H1 (cell line): ENCODE data around the gene SGMS1.

ENCODE experiments used
- EP300 ChIP-seq, 2 experiments: IDR thresholded peaks; 1 replicate in 1 of 2; 2 replicates in 1 of 2; pipeline ENCODE4 v1.6.1; 2011 to 2012; ENCODE audit warnings: low read depth in 2 of 2, low read length in 2 of 2, mild to moderate bottlenecking in 2 of 2, borderline replicate concordance in 1 of 2, inconsistent platforms in 1 of 2, moderate library complexity in 1 of 2
- TBP ChIP-seq: IDR thresholded peaks from 2 replicates; pipeline ENCODE4 v1.6.1; 2011; ENCODE audit warnings: low read depth, low read length, improper control_type of control experiment
- TF ChIP-seq, protein P1 (sequence below), 3 experiments: IDR thresholded peaks; 1 replicate in 2 of 3; 2 replicates in 1 of 3; pipeline versions ENCODE4 v1.5.1 to v1.6.1; 2011; ENCODE audit warnings: low read length in 3 of 3, mild to moderate bottlenecking in 3 of 3, inconsistent platforms in 2 of 3, low read depth in 1 of 3, moderate library complexity in 1 of 3; ENCODE audit not compliant: insufficient read depth in 1 of 3; ENCODE audit errors: control extremely low read depth in 1 of 3

DNA sequence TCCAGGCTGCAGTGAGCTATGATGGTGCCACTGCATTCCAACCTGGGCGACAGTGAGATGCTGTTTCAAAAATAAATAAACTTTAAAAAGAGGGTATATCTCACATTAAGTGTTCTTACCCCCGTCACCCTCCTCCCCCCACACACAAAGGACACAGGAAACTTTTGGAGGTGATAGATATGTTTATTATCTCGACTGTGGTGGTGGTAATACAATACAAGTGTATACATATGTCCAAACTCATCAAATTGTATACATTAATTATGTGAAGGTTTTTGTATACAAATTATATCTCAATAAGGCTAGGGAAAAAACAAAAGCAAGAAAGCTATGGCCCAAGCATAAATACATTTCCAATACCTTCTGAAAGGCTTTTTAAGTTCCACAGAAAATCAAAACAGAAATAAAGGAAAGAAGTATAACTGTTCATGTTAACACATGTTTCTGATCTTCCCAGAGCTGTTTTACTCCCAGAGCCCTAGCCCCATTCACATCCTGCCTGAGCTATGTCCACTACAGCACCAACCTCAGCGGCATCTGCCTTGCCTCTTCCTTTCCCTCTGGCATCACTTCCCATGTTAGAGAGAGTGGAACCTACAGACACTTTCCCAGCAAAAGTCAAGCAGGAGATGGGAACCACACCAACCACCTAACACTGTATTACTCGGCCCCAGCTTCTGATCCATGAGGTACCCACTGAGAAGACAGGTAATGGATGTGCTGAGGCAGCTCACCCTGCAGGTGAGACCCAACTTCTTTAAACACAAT lies 48.1 kb downstream of the SGMS1 start:
- TF ChIP-seq EP300 (IDR thresholded peaks at IDR 0.05; ENCODE audit: borderline replicate concordance in 1 of 2, low read depth in 2 of 2, low read length in 2 of 2) = no peak
- TF ChIP-seq, protein P1, sequence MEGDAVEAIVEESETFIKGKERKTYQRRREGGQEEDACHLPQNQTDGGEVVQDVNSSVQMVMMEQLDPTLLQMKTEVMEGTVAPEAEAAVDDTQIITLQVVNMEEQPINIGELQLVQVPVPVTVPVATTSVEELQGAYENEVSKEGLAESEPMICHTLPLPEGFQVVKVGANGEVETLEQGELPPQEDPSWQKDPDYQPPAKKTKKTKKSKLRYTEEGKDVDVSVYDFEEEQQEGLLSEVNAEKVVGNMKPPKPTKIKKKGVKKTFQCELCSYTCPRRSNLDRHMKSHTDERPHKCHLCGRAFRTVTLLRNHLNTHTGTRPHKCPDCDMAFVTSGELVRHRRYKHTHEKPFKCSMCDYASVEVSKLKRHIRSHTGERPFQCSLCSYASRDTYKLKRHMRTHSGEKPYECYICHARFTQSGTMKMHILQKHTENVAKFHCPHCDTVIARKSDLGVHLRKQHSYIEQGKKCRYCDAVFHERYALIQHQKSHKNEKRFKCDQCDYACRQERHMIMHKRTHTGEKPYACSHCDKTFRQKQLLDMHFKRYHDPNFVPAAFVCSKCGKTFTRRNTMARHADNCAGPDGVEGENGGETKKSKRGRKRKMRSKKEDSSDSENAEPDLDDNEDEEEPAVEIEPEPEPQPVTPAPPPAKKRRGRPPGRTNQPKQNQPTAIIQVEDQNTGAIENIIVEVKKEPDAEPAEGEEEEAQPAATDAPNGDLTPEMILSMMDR (IDR thresholded peaks at IDR 0.05; ENCODE audit: control extremely low read depth in 1 of 3, insufficient read depth in 1 of 3, low read depth in 1 of 3, low read length in 3 of 3) = no peak
- TF ChIP-seq TBP = no peak
